SK-N-SH (cell line): ENCODE results near the gene PMM2. TPM values are rescaled to one million over a fixed set of nuclear protein-coding genes. Genes with fewer than 3 reads are reported as not detected.

Source experiments
- CTCF ChIA-PET: fragments of 300-600, 350-600 bp; formaldehyde crosslinking; extraction: SDS; loops from one replicate; lab custom pipeline; 2021; lab: Yijun Ruan, JAX
- POLR2A ChIA-PET: fragments of 350-600 bp; sonication (Branson Sonifier 250); formaldehyde crosslinking; extraction: SDS; loops from one replicate; lab custom pipeline; 2020; ENCODE audit warnings: antibody characterized with exemption, inconsistent platforms; lab: Yijun Ruan, JAX
- DNase-seq: peaks from one replicate; pipeline ENCODE4 v3.0.0; 2012
- H2AFZ ChIP-seq: fragments of 200-600 bp; sonication (generic); 2 replicates; pipeline ENCODE4 v1.8.1; 2016; ENCODE audit warnings: antibody characterized with exemption, mild to moderate bottlenecking, low read depth
- H3F3A ChIP-seq: fragments of 200-600 bp; sonication (generic); replicated peaks from 2 replicates; pipeline ENCODE3; 2016; ENCODE audit warnings: antibody characterized with exemption, mild to moderate bottlenecking; ENCODE audit not compliant: insufficient read depth
- H3K27ac ChIP-seq, 2 experiments: fragments of 200-500 bp in 1 of 2; fragments of 200-600 bp in 1 of 2; sonication (Bioruptor generic) in 1 of 2; sonication (generic), shearing (Covaris generic) in 1 of 2; 2 replicates each; pipeline versions ENCODE4 v1.5.1 to v1.6.1; 2014 to 2016; ENCODE audit warnings: low read depth in 2 of 2, inconsistent platforms in 1 of 2, low read length in 1 of 2, mild to moderate bottlenecking in 1 of 2, mixed read lengths in 1 of 2
- H3K27me3 ChIP-seq: fragments of 200-600 bp; sonication (generic), shearing (Covaris generic); 2 replicates; pipeline ENCODE4 v1.6.1; 2016; ENCODE audit warnings: mixed run types; ENCODE audit not compliant: insufficient read depth
- H3K36me3 ChIP-seq, 2 experiments: fragments of 200-500 bp in 1 of 2; fragments of 200-600 bp in 1 of 2; sonication (Bioruptor generic) in 1 of 2; sonication (generic) in 1 of 2; replicated peaks in 1 of 2; 2 replicates each; pipeline versions ENCODE3 to v1.5.1; 2014 to 2016; ENCODE audit warnings: low read length in 1 of 2, mild to moderate bottlenecking in 1 of 2; ENCODE audit not compliant: insufficient read depth in 2 of 2, control insufficient read depth in 1 of 2
- H3K4me1 ChIP-seq, 2 experiments: fragments of 200-500 bp in 1 of 2; fragments of 200-600 bp in 1 of 2; sonication (Bioruptor generic) in 1 of 2; sonication (generic), shearing (Covaris generic) in 1 of 2; 2 replicates each; pipeline versions ENCODE4 v1.5.1 to v1.6.1; 2014 to 2016; ENCODE audit warnings: low read depth in 1 of 2, low read length in 1 of 2, mixed run types in 1 of 2; ENCODE audit not compliant: insufficient read depth in 2 of 2, control insufficient read depth in 1 of 2
- H3K4me2 ChIP-seq: fragments of 200-600 bp; sonication (generic), shearing (Covaris generic); 2 replicates; pipeline ENCODE4 v1.6.1; 2017; ENCODE audit warnings: mixed run types
- H3K4me3 ChIP-seq, 2 experiments: fragments of 200-500 bp in 1 of 2; fragments of 200-600 bp in 1 of 2; sonication (Bioruptor generic) in 1 of 2; sonication (generic), shearing (Covaris generic) in 1 of 2; 2 replicates each; pipeline versions ENCODE4 v1.5.1 to v1.8.1; 2014 to 2016; ENCODE audit warnings: low read depth in 2 of 2, inconsistent platforms in 1 of 2, low read length in 1 of 2, mild to moderate bottlenecking in 1 of 2, mixed read lengths in 1 of 2, moderate library complexity in 1 of 2
- H3K79me2 ChIP-seq: fragments of 200-600 bp; sonication (generic); 2 replicates; pipeline ENCODE4 v1.8.1; 2017; ENCODE audit warnings: mild to moderate bottlenecking; ENCODE audit not compliant: insufficient read depth
- H3K9ac ChIP-seq: fragments of 200-600 bp; sonication (generic); 2 replicates; pipeline ENCODE4 v1.6.1; 2017; ENCODE audit warnings: mixed run types
- H3K9me2 ChIP-seq: fragments of 200-600 bp; sonication (generic); 2 replicates; pipeline ENCODE4 v1.6.1; 2017; ENCODE audit warnings: mixed run types
- H3K9me3 ChIP-seq: fragments of 200-600 bp; sonication (generic); 2 replicates; pipeline ENCODE4 v1.6.1; 2017; ENCODE audit warnings: mixed run types, mild to moderate bottlenecking, moderate library complexity
- H4K20me1 ChIP-seq: fragments of 200-600 bp; sonication (generic); 2 replicates; pipeline ENCODE4 v1.6.1; 2017; ENCODE audit warnings: mild to moderate bottlenecking, mixed run types; ENCODE audit not compliant: insufficient read depth
- CHD2 ChIP-seq: fragments of 150-350 bp; IDR thresholded peaks from 2 replicates; pipeline ENCODE4 v1.6.1; 2018; ENCODE audit warnings: low read length; ENCODE audit not compliant: partially characterized antibody
- MEF2A ChIP-seq: IDR thresholded peaks from 2 replicates; pipeline ENCODE4 v1.4.0; 2012; ENCODE audit warnings: low read depth, borderline replicate concordance
- NRF1 ChIP-seq: IDR thresholded peaks from 2 replicates; pipeline ENCODE4 v1.6.1; 2012; ENCODE audit warnings: low read depth, mild to moderate bottlenecking, low read length
- RAD21 ChIP-seq: IDR thresholded peaks from 2 replicates; pipeline ENCODE4 v1.6.1; 2012; ENCODE audit warnings: mild to moderate bottlenecking, low read length
- RCOR1 ChIP-seq: fragments of 150-350 bp; IDR thresholded peaks from 2 replicates; pipeline ENCODE4 v1.6.1; 2017; ENCODE audit warnings: antibody characterized with exemption, low read length
- SMC3 ChIP-seq: IDR thresholded peaks from 2 replicates; pipeline ENCODE4 v1.6.1; 2012; ENCODE audit warnings: low read depth, low read length, improper control_type of control experiment
- TAF1 ChIP-seq: IDR thresholded peaks from 2 replicates; pipeline ENCODE4 v1.6.1; 2012; ENCODE audit warnings: low read depth, mild to moderate bottlenecking, low read length, moderate library complexity, borderline replicate concordance
- TCF12 ChIP-seq: IDR thresholded peaks from 2 replicates; pipeline ENCODE4 v1.4.0; 2012
- WGBS: methylation state at CpG from one replicate; pipeline ENCODE4 v1.1.6; 2017; ENCODE audit warnings: low lambda C conversion rate; 5-methylcytosine and 5-hydroxymethylcytosine counted together
- polyA plus RNA-seq, 3 experiments: library from polyadenylated mRNA; depleted of rRNA; stranded (reverse); fragments of >200 nt; gene quantifications; 2 replicates each; pipeline ENCODE4 v1.2.3, GENCODE V29; 2012
- TF ChIP-seq, protein P1 (sequence below): fragments of 150-350 bp; IDR thresholded peaks from 2 replicates; pipeline ENCODE4 v1.6.1; 2016; ENCODE audit warnings: mild to moderate bottlenecking, low read depth, low read length
- TF ChIP-seq, protein P2 (sequence below): IDR thresholded peaks from 2 replicates; pipeline ENCODE4 v1.4.0; 2012; ENCODE audit warnings: low read depth, borderline replicate concordance

PMM2 gene
- polyA plus RNA-seq, 1 of the 3 experiments (the other 2 are of a cell fraction), result 24.3 TPM

DNA sequence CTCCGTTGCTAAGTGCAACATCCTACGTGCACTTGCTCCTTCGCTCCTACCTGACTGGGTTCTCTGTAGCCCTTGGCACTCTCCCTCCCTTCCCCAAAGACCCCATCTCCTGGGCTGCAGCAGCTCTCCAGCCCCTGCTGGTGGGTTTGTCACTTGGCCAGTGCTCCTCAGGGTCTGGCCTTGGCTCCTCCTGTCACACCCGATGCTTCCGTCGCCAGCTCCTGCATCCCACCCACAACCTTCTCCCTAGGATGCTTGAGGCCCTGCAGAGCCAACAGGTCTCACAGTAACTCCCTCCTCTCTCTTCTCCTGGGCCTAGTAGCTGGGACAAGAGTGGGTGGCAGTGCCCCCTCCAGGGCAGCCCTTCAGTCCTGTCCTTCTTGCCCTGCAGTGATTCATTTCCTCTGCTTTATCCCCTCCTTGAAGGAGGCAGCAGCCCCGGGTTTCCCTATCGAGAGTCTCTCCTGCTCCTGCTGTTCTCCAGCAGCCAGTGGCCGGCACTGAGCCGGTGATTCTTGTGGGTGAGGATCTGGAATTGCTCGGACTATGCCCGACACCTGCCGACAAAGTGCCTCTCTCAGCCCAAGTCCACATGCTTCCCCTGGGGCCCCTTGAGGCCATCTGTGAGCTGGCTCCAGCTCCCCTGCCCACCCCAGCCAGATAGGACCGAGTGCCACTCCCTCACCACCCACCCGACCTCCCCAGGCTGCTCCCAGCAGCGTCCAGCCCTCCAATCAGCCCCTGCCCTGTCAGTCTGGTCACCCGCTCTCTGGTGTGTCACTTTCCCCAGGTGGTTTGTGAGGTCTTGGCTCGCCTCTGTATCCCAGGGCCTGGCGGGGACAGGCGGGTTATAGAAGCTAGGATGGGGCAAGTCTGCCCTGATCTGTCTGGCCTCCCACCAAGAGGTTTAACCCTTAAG is 88.3 kb downstream of the PMM2 start:
- peaks cover 6% of the 10 kb centered on the region for H3F3A ChIP-seq
- ChIA-PET POLR2A (no interaction called here), CTCF (interaction anchor here (0.7 to 7.5 kb wide), 6 partner anchors 50 to 318 kb away, joined by 3 to 45 read pairs (median 6); partner anchors contain the start of gene ABAT)
- TF ChIP-seq TCF12 (no peak), CHD2 (no peak)
- 0 out of 2 replicates have a peak, but pooled peaks cover 12% of the 10 kb centered on the region for H4K20me1 ChIP-seq
- 61% methylated on average over 18 of the region's 20 CpGs for WGBS
- peak overlapping the region; percentile 1 to 27; a peak in 2 of 4 replicates for H3K27ac ChIP-seq
- no peaks in the 10 kb centered on the region for H3K79me2 ChIP-seq
- H3K36me3 ChIP-seq, result peaks cover 5 to 18% of the 10 kb centered on the region in 2 experiments
- peaks cover 9 to 32% of the 10 kb centered on the region in 2 experiments; a peak in 2 of 4 replicates for H3K4me1 ChIP-seq
- H2AFZ ChIP-seq, result no peak overlapping the region
- peak; percentile 69 for DNase-seq
- no peaks in the 10 kb centered on the region for H3K9me2 ChIP-seq
- no peak overlapping the region for H3K4me3 ChIP-seq
- H3K9me3 ChIP-seq, result no peaks in the 10 kb centered on the region
- no peak overlapping the region for H3K9ac ChIP-seq
- H3K27me3 ChIP-seq, result no peaks in the 10 kb centered on the region
- peak overlapping the region; percentile 59 for H3K4me2 ChIP-seq

DNA sequence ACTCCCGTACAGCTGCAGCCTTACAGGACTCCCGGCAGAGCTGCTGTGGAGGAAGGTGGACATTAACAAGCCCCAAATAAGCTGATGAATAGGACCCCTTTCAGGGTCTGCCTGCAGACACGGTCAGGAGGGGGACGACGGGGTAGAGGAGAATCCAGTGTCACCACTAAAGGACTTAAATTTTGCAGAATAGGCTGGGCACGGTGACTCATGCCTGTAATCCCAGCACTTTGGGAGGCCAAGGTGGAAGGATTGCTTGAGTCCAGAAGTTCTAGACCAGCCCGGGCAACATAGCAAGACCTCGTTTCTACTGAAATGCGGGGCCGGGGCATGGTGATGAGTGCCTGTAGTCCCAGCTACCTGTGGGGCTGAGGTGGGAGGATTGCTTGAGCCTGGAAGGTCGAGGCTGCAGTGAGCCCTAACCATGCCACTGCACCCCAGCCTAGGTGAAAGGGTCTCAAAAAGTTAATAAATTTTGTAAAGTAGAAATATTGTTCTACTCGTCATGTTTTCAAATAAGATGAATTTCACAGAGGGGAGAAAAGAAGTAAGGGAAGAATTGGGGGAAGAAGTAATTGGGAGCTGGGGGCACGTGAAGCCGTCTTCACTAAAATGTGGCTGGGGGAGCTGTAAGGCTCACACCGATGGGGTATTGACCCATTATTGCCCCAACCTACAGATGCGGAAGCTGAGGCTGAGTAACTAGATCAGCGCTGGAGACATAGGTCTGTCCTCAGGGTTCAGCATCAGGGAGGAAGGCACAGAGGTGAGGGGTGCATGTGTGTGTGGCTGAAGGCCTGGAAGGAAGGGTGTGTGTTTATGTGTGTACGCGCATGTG is 89.2 kb downstream of the PMM2 start:
- peaks cover 6% of the 10 kb centered on the region for H3F3A ChIP-seq
- no peak for DNase-seq
- H3K27me3 ChIP-seq, result no peaks in the 10 kb centered on the region
- H3K4me2 ChIP-seq, result peak overlapping the region; percentile 59; the same call in 1 of the 2 replicates
- ChIA-PET CTCF (interaction anchor here (0.6 to 7.5 kb wide), 7 partner anchors 13 to 352 kb away, joined by 3 to 45 read pairs (median 7); no protein-coding TSS in a partner anchor), POLR2A (no interaction called here)
- H3K27ac ChIP-seq, result no peak overlapping the region; a peak in 1 of 4 replicates
- TF ChIP-seq TAF1 (no peak), RAD21 (no peak), NRF1 (no peak), SMC3 (no peak), CHD2 (no peak), RCOR1 (no peak), MEF2A (no peak)
- TF ChIP-seq, protein P1, sequence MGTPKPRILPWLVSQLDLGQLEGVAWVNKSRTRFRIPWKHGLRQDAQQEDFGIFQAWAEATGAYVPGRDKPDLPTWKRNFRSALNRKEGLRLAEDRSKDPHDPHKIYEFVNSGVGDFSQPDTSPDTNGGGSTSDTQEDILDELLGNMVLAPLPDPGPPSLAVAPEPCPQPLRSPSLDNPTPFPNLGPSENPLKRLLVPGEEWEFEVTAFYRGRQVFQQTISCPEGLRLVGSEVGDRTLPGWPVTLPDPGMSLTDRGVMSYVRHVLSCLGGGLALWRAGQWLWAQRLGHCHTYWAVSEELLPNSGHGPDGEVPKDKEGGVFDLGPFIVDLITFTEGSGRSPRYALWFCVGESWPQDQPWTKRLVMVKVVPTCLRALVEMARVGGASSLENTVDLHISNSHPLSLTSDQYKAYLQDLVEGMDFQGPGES, result no peak
- TF ChIP-seq, protein P2, sequence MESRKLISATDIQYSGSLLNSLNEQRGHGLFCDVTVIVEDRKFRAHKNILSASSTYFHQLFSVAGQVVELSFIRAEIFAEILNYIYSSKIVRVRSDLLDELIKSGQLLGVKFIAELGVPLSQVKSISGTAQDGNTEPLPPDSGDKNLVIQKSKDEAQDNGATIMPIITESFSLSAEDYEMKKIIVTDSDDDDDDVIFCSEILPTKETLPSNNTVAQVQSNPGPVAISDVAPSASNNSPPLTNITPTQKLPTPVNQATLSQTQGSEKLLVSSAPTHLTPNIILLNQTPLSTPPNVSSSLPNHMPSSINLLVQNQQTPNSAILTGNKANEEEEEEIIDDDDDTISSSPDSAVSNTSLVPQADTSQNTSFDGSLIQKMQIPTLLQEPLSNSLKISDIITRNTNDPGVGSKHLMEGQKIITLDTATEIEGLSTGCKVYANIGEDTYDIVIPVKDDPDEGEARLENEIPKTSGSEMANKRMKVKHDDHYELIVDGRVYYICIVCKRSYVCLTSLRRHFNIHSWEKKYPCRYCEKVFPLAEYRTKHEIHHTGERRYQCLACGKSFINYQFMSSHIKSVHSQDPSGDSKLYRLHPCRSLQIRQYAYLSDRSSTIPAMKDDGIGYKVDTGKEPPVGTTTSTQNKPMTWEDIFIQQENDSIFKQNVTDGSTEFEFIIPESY, result no peak
- H2AFZ ChIP-seq, result no peak overlapping the region
- WGBS, result 79% methylated on average over 19 of the region's 19 CpGs
- no peak overlapping the region for H3K4me3 ChIP-seq
- H3K79me2 ChIP-seq, result no peaks in the 10 kb centered on the region
- peaks cover 9 to 32% of the 10 kb centered on the region in 2 experiments; a peak in 2 of 4 replicates for H3K4me1 ChIP-seq
- H3K9ac ChIP-seq, result no peak overlapping the region
- no peaks in the 10 kb centered on the region for H3K9me2 ChIP-seq
- peaks cover 5 to 23% of the 10 kb centered on the region in 2 experiments for H3K36me3 ChIP-seq
- H4K20me1 ChIP-seq, result 0 out of 2 replicates have a peak, but pooled peaks cover 12% of the 10 kb centered on the region
- H3K9me3 ChIP-seq, result no peaks in the 10 kb centered on the region
